CD1c-positive myeloid dendritic cell (primary cell): ENCODE results near the gene LGALS4.
"Not testable (repeated sequence)": the region's sequence is repeated elsewhere in the genome, so short reads cannot be mapped to it uniquely, and the experiment has no call there.

Experiments used
- DNase-seq: peaks from one replicate; pipeline ENCODE4 v3.0.0-alpha.2; 2016; ENCODE audit errors: extremely low spot score

Gene LGALS4

DNA sequence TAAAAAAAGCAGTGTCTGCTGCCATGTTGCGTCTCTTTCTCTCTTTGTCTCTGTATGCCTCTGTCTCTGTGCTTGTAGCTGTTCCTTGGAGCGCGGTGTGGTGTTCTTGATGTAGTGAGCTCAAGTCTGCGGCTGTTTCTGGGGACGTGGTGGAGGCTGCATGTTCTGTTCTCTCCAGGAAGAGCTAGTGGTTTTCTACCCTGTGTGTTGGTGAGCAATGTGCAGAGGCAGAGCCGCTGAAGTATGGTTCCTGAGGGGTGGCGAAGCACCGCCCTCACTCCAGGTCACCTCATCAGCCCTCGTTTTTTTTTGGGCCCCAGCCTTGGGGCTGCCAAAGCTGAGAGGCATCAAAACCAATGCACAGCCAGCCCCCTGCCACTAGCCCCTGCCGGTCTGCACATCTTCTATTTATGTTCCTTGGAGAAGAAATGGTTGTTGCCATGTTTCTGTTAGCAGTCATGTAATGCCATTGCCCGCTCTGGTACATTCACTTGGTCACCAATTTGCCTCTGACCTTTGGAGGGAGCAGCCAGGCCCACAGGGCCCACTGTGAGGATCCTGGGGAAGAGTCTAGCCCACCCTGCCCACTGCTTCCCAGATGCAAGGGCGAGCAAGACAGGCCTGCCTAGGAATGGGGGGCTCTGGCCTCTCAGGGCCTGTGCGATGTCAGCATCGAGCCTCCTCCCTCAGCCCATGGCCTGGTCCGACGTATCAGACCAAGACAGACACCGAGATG, 29.9 kb upstream of the LGALS4 start:
- DNase-seq: no peak

DNA sequence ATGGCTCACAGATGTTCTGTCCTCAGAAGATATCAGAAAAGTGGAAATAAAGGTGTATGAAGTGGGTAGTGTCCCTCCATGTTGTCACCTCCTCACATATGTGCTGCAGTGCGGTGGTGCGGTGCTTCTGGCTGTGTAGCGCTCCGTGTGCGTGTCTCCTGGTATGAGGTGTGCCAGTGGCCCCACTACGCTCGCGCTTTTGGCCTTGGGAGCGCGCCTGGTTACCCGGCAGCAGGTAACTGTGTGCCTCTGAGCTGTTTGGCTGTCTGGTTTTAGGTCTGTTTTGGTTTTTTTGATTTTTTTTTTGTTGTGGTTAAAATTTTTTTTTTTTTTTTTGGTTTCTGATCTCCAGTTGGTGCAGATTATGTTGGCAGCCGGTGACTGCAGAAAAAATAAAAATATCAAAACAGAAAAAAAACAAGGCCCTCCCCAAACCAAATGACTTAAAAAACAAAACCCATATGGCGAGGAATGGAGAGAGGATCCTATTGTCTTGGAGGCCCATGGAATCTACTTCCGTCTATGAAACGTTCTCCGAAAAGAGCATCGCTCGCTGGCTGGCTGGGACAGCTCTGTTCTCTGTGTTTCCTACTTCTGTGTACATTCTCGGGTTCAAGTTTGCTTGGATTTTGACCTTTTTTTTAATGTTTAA, 29.2 kb upstream of the LGALS4 start:
- DNase-seq: no peak

DNA sequence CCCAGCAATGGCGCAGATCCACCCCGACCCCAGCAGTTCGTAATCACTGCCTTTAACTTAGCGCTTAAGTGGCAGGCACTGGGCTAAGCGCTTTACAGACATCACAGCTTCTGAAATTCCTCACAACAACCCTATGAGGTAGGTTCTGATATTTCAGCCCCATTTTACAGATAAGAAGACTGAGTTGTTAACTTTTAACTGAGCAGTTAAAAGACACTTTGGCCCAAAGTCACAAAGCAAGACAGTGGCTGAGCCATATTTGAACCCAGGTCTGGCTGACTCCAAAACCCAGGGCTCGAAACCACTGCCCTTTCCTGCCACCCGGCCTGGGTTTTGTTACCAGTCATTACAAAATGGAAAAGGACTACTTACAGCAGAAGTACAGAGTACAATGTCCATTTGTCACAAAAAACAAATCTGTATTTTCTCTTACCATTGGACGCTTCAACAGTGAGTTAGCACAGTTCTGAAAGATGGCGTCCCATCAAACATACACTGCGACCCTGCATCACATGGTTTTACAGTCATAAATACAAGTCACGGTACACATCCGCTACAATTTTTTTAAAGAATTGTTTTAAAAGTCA, 28.5 kb upstream of the LGALS4 start:
- DNase-seq: no peak

DNA sequence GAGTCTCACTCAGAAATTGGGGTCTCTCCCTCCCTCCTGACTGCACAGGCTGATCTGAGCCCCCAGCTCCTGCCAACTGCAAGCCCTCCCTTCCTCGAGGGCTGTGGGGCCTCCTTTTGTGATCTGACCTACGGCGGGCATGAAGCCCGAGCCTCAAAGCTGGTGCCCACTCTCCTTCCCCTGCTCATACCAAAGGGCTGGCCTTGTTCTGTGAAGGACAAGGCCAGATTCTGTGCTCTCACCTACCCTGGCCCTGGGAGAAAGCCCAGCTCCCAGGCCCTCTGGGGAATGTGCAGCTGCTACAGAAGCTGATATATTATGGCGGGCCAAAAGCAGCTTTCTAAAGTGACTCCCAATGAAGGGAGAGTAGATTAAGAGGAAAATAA, 27.8 kb upstream of the LGALS4 start:
- no peak for DNase-seq

DNA sequence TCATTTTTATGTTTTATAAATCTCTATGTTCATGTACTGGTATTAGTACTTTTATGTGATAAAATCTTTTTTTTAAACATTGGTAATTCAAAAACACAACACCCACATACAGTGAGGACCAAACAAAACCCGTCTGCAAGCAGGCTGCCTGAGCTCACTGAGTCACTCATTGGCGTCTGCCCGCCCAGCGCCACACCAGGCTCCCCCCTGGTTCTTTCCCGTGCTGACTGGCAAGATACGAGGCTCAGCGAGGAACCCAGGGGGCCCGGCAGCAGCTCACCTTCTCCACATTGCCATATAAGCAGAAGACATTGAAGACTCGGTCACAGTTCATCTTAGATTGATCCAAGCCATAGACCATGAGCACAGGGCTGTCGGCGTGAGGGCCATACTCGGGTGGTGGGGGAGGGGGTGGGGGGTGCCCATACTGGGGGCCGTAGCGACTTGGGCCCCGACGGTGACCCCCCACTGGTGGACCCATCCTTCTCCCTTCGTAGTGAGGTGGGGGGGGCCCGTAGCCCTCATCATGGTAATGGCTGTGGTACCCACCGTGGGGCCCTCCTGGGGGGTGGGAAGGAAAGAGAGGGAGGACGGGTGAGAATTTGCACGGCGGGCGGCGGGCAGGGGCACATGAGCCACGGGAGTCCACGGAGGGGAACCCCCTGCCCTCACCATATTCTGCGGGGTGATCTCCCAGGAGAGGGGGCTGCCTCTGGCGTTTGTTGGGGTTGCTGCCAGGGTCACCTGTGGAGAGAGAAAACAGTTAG, 27.3 kb upstream of the LGALS4 start:
- no peak for DNase-seq

DNA sequence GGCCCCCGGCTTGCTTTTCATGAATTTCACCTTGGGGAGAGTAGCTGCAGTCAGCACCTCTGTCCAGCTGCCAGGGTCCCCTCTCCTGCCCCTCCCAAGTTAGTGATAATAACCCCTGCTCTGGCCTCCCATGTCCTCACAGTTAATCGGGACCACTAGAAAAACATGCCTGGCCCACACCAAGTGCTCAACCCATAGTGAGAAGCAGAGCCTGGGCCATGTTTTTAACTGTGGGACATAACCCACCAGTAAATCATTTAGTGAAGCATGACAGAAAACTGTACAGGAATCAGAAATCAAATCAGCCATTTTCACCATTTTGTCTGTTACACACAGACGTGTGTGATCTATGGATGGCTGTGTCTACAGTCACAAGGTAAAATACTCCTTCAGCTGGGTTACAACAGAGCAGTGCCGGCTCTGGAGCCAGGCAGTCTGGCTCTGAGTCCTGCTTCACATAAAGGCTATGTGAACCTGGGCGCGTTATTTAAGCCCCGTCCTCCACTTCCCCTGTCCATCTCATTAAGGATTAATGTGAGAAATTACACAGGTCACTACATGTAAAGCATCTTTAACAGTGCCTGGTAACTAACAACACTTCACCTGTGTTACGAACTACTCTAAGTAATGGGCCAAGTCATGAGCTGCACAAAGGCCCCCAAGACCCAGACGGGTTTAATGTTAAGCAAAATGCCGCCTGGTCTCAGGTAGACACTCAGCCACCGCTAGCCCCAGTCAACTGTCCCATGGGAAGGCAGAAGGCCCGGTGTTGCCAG, 26.4 kb upstream of the LGALS4 start:
- DNase-seq: no peak

DNA sequence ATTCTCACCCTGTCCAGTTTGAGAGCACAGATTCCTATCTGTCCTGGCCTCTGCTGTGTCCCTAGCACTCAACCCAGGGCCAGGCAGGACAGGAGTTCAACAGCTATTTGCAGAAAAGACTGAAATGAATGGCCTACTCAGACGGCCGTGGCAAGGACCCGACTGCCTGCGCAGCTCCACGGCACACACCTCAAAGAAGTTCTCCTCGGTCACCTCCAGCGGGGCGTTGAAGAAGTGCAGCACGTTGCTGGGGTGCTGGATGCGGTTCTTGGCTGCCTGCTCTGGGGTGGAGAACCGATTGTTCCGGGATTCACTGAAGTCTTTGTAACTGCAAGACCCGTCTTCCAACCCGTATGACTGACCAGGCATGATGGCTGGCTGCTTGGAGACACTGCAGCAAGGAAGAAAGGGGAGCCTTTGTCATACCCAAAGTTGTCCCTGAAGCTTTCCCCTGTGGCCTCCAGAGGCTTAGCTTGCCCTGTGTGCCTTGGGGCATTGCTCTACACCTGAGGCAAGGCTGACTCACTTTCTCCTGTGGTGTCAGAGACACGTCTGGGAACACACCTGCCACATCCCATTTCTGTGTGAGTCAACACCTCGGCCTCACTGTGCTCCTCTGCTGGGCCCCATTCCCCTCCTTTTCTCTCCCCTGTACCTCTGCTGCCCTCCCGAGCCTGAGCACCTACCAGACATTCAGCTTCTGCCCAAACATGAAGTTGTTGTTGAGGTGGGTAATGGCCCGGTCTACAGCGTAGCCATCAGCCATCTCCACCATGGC, 25.7 kb upstream of the LGALS4 start:
- DNase-seq: no peak

DNA sequence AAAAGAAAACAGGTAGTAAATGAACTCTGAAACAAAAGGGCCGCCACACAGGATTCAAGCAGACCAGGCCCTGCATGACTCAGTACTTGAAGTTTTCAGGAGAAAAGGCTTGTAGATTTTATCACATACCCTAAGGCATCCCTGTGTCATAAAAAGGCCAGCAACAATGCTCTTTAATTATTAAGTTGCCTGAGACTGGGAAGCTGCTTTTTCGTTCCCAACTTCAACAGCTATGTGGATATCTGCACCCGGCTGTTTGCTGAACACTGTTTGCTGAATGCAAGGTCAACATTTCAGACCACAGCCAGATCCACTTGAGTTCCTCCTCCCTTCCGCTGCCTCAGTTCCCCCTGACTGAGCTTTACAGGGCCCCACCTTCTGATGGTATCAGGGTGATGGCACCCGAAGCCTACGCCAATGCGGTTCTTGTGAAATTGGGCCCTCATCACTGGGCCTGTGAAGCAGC, 24.9 kb upstream of the LGALS4 start:
- no peak for DNase-seq

DNA sequence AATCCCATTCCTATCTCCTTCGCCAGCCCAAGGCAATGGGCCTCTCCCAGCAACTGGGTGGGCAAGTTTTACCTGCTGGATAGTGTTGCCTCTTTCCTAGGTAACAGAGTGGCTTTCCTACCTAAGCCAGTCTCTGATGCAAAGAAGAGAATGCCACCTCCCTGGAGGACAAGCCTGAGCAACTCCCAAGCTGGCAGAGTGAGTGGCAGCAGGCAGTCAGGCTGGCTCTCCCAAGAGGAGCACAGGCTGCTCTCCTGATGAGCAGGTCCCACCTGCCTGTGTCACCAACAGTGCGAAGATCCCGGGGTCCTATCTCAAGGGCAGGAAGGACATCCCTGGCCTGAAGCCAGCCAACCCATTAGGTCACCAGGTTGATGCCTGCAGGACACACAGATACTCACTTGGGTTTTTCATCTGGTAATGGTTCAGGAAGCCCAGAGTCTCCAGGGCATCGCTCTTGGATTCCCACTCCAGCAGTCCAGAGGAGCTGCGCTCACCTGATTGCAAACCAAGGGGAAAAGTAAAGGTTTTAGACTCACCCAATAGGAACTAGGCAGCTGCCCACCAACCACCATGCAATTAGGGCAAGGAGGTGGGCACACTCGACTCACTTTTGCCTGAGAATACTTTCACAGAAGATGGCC, 24.4 kb upstream of the LGALS4 start:
- DNase-seq: no peak

DNA sequence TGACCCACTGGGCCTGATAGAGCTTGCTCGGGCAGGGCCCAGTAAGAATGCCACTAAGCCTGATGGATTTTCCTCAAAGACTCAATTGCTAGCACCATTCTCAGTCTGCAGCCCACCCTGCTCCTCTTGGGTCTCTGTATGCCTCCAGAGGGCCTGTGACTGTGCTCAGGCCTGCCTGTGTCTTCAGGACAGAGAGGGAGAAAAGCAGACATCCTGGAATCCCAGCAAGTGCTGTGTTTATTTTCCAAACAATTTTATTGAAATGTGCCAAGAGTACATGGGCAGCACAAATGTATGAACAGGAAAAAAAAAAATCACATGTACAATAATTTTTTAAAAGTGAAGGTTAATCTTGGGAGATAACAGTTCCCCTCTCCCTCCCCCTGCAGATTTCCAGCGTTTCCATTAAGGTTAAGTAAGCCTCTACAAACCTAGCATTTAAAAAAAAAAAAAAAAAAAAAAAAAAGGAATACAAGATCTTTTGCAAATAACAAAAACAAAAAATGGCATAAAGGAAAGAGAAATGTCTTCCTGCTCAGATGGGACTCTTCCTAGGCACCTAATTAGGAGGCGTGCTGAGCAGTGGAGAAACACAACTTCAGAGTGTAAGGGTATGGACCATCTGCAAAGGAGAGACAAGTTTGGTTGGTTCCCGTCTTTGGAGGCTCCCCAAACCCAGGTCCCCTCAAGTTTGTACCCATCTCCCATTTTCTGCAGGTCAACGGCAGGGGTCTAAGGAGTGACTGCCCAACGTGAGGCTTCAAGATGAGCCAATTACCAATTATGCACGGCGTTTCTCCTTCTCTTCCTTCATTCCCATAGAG, 23.6 kb upstream of the LGALS4 start:
- DNase-seq: no peak

DNA sequence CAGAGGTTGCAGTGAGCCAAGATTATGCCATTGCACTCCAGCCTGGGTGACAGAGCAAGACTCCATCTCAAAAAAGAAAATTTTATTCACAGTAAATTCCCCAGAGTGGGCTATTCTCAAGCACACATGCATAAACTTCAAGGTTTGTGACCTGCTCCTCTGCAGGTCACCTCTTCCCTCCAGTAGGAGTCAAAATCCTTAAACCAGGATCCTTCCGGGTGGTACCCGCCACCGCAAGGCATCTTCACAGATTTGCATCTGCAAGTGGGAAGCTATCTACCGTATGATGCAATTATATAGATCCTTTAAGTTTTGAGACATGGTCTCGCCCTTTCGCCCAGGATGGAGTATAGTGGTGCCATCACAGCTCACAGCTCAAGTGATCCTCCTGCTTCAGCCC, 21.8 kb upstream of the LGALS4 start:
- no peak for DNase-seq

DNA sequence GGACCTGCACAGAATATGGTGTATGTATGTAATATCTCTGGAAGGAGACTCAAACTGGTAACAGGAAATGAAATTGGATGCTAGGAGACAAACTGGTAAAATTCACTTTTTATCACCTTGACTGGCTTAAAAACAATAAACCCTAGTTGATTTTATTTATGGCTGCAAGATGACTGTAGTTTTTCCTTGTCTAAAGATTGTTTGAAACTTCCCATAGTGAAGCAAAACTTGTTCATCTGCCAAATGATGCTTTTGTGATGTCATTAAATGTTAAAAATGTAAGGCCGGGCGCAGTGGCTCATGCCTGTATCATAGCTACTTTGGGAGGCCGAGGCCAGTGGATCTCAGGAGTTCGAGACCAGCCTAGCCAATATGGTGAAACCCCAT, 21.4 kb upstream of the LGALS4 start:
- DNase-seq: no peak

DNA sequence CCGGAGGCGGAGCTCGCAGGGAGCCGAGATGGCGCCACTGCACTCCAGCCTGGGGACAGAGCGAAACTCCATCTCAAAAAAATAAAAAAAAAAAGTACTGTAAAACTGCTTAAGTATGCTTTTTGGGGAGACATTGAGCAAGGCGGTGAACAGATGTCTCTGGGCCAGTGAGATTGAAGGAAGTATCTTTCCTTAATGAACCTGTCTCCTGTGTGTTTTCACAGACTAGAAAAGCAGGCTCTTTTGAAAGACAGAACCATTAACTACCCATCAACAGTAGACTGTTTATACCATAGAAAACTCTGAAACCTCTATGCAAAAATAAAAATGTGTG, 20.3 kb upstream of the LGALS4 start:
- no peak for DNase-seq

DNA sequence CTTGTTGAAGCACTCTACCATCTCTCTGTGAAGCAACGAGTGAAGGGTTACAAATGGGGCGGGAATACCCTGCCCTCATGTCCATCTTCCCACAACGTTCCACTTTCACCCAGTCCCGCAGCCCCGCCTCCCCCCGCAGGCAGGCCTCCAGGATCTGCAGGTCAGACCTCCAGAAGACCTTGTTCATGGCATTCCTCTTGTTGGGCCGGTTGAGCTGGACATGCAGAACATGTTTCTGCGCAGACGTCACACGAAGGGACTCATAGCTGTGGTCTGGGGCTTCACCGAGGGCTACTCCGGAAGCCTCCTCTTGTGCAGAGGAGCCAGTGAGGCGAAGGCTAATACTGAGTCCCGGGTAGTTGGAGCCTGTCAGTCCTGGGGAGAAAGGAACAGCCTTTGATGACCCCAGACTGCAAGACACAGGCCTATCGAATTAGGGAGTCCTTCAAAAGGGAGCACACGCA, 18.4 kb upstream of the LGALS4 start:
- DNase-seq: peak; percentile 55

DNA sequence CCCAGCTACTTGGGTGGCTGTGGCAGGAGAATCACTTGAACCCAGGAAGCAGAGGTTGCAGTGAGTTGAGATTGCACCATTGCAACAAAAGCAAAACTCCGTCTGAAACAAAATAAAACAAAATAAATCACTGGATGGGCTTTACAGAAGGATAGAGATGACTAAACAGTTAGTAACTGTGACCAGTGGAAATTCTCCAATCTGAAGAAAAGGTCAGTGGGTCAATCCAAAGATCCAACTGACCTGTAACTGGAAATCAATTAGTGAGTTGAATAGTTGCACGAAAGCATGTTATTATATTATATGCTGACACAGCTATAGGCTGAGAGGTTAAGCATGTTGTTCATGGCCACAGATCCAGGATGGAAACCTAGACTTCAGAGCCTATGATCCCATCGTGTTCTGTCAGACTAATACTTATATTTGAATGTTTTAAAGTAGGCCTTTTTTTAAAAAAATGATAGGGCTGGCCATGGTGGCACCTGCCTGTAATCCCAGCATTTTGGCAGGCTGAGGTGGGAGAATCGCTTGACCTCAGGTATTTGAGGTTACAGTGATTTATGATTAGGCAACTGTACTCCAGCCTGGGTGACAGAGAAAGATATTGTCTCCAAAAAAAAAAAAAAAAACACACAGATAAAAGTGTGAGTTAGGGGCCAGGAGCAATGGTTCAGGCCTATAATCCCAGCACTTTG, 17.4 kb upstream of the LGALS4 start:
- DNase-seq: no peak

DNA sequence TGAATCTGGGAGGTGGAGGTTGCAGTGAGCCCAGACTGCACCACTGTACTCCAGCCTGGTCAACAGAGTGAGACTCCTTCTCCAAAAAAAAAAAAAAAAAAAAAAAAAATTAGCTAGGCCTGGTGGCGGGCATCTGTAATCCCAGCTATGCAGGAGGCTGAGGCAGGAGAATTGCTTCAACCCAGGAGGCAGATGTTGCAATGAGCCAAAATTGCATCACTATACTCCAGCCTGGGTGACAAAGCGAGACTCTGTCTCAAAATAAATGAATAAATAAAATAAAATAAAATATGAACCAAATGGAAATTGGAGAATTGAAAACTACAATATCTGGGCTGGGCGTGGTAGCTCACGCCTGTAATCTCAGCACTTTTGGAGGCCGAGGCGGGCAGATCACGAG, 16.5 kb upstream of the LGALS4 start:
- peak; percentile 55 for DNase-seq

DNA sequence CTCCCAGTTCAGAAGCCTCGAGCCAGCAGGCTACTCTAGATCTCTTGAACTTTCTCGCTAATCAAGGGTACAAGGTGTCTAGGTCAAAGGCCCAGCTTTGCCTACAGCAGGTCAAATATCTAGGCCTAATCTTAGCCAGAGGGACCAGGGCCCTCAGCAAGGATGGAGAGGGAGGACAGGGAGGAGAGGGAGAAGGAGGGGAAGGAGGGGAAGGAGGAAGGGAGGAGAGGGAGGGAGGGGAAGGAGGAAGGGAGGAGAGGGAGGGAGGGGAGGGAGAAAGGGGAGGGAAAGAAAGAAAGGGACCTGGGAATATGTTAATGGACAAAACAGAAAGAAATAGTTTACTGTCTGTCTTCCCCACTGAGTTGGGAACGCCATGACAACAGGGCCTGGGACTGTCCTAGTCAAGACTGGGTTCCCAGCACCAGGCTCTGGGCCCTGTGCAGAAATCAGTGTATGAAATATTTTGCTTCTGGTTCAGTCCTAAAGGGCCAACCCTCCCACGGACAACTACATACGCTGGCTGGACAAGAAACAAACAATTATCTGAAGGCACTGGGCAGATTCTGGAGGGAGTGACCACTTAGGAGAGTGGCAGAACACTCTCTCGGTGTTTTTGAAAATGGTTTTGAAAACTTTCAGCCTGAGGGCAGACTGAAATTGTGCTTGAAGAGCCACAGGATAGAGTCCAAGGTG, 14.3 kb upstream of the LGALS4 start:
- no peak for DNase-seq

DNA sequence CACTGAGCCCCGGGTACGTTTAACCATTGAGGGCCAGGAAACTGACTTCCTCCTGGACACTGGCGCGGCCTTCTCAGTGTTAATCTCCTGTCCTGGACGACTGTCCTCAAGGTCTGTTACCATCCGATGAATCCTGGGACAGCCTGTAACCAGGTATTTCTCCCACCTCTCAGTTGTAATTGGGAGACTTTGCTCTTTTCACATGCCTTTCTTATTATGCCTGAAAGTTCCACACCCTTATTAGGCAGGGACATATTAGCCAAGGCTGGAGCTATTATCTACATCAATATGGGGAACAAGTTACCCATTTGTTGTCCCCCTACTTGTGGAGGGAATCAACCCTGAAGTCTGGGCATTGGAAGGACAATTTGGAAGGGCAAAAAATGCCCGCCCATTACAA, 13.2 kb upstream of the LGALS4 start:
- DNase-seq: not testable (repeated sequence)
